ENCODE measurements around the gene TBC1D16.

- TF ChIP-seq, protein P1, sequence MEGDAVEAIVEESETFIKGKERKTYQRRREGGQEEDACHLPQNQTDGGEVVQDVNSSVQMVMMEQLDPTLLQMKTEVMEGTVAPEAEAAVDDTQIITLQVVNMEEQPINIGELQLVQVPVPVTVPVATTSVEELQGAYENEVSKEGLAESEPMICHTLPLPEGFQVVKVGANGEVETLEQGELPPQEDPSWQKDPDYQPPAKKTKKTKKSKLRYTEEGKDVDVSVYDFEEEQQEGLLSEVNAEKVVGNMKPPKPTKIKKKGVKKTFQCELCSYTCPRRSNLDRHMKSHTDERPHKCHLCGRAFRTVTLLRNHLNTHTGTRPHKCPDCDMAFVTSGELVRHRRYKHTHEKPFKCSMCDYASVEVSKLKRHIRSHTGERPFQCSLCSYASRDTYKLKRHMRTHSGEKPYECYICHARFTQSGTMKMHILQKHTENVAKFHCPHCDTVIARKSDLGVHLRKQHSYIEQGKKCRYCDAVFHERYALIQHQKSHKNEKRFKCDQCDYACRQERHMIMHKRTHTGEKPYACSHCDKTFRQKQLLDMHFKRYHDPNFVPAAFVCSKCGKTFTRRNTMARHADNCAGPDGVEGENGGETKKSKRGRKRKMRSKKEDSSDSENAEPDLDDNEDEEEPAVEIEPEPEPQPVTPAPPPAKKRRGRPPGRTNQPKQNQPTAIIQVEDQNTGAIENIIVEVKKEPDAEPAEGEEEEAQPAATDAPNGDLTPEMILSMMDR (IDR thresholded peaks at IDR 0.05) = no peak
- no peak for TF ChIP-seq EZH2 (IDR thresholded peaks at IDR 0.05)
These were observed 41.1 kb downstream of the TBC1D16 start for GRCh38 chr17:79994602-79995001.
